NCI-H524 treated with DMSO at 0.1 percent for 48 hours (cell line): ENCODE results near the gene ATG4A.

ENCODE experiments used
- DNase-seq: peaks from one replicate; lab custom pipeline; 2025; lab: John Stamatoyannopoulos, UW

Gene ATG4A

DNA sequence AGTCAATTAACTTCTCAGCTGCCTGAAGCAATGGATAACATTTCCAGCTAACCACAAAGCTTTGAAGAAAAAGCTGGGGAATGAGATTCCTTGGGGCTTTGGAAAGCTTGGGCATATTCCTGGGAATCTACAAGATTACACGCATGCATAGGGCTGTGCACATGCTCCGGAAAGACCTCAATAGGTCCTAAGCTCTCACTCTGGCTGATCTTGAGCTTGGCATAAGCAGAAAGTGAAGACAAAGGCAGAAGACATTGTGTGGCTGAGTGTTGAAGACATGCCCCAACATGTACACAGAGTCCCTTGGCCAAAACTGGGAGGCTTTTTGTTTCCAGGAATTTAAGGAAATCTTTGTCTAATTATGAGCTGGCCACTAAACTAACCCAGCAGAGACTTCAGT is 31.2 kb downstream of the ATG4A start:
- no peak for DNase-seq

DNA sequence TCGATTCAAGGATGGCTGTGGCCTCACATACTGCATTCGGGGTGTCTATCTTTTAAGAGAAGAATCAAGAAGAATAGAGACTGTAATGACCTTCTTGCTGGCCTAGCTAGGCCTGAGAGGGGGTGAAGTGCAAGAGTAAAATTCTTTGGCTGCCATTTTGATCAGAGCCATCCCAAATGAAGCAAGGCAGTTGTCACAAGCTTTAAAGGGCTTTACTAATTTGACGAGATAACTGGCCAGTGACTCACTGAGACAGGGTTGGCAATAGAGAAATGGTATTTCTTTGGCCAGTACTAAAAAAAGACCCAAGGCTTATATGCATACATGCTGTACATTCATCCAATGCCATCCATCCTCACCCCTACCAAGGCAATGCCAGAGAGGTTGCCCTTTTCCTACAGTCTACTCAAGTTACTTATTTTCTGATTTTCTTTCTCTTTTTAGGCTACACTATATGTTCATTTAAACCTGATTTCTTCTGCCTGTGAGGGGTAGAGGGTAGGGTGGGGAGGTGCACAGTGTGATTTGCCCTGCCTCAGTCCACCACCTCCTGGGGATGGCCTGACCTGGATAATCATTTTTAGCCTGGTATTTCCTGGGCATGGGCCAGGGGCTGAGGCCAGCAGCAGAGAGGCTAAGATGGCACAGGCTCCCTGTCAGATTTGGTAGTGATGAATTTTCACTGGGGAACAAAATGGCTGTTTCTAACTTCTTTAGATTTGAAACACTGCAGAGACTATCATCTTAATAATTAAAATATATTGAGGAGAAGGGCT is 32.2 kb downstream of the ATG4A start:
- no peak for DNase-seq

DNA sequence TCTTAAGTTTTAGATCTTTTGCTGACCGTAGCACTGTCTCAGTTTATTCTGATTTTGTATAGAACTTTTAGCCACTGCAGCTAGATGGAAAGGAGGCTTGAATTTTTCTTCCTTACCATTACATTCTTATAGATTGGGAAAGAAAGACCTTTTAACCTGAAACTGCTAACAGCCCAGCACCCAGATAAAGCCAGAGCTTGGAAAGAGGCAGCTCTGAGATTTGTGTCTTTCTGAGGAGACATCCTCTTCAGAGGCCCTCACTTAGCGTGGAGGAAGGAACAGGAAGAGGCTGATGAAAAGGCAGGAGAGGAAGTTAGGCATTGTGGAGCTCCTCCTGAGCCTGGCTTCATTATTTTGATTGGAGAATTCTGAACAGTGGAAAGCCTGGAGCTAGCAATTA is 35.1 kb downstream of the ATG4A start:
- DNase-seq: no peak

DNA sequence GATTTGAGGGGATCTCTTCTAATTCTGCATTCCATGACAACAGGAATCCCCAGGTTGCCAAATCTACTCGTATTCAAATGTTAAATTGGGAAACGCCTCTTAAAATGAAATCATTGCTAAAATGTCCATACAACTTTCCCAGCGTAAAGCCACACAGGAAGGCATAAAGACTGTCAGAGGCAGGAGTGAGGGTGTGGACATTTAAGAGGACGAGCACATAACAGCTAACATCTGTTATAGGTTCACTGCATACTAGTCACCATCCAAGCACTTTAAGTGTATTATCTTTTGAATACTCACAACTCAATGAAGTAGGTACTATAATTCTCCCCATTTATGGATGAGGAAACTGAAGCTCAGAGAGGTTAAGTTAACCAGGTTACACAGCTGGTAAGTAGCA is 35.6 kb downstream of the ATG4A start:
- no peak for DNase-seq

DNA sequence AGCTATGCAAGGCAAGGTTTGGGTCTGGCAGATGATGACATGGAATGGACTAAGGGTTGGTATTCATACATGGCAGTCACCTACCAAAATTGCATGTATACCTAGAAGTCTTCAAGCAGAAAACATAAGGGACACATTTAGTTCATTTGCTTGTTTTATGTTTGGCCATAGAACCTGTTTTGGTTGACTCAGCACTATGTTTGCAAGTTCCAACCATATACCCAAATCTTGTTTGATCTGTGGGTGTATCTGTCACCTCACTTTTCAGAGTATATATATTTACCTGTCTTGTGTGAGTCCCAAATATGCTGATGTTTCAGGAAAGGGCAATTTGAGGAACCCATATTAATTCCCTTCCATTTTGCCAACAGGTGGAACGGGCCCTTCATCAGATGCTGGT is 39.3 kb downstream of the ATG4A start:
- DNase-seq: no peak

DNA sequence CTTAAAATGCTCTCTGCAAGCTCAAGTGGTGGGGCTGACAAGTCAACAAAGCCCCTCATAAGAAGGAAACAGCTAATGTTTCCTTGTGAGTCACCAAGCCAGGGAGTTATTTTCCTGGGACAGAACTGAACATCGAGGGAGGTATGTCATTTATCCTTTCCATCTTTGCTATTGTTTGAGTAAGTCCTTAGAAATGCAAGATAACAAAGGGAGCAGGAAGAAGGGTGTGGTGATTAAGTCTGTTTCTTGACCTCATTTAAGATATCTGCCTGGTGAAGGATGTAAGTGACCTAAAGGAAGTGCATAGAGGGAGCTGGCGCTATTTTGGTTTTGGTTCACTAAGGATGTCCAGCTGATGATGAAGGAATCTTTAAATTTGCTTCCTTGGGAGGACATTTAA is 39.9 kb downstream of the ATG4A start:
- no peak for DNase-seq

DNA sequence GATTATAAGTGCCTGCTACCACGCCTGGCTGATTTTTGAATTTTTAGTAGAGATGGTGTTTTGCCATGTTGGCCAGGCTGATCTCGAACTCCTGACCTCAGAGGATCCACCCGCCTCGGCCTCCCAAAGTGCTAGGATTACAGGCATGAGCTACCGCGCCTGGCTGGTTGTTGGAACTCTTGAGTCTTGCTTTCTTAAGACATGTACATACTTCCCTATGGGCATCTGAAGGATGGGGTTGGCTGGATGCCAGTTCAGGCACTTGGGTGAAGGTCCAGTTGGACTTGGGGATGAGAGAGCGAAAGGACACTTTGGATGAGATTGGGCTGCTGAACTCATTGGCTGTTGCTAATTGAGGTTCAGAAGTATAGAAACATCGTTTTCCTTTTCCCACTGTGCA is 40.5 kb downstream of the ATG4A start:
- no peak for DNase-seq

DNA sequence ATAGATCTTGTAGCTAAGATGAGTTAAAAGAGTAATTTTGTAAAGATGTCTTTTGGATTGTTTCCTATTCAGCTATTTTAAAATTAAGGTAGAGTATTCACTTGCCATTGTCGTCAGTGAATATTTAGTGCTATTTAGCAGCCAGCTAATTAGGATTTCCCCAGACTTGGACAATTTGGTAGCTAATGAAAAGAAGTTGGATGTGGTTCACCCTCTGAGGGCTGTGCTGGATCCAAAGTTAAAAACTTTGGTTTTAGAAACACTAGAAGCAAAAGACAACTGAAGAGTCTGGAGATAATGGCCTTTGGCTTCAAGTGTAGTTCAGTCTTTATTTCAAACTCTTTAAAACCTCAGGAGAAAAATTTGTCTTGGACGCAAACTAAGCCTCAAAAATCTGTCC is 41.3 kb downstream of the ATG4A start:
- no peak for DNase-seq

DNA sequence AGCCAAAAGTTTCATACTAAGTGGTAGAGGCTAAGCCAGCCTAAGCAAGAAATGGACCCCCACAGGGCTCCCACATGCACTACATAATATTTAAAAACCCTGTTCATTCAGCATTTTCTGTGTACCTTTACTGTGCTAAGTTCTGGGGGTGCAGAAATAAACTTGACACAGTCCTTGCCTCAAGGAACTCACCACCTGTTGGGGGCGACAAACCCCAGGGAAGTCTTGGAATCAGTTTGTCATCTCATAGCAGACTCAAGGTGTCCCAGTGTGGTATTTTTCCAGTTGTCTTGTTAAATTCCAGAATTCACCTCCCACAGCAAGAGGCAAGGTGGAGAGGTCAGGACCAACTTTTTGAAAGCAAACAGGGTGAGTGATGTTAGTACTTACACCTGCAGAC is 43.1 kb downstream of the ATG4A start:
- DNase-seq: no peak

DNA sequence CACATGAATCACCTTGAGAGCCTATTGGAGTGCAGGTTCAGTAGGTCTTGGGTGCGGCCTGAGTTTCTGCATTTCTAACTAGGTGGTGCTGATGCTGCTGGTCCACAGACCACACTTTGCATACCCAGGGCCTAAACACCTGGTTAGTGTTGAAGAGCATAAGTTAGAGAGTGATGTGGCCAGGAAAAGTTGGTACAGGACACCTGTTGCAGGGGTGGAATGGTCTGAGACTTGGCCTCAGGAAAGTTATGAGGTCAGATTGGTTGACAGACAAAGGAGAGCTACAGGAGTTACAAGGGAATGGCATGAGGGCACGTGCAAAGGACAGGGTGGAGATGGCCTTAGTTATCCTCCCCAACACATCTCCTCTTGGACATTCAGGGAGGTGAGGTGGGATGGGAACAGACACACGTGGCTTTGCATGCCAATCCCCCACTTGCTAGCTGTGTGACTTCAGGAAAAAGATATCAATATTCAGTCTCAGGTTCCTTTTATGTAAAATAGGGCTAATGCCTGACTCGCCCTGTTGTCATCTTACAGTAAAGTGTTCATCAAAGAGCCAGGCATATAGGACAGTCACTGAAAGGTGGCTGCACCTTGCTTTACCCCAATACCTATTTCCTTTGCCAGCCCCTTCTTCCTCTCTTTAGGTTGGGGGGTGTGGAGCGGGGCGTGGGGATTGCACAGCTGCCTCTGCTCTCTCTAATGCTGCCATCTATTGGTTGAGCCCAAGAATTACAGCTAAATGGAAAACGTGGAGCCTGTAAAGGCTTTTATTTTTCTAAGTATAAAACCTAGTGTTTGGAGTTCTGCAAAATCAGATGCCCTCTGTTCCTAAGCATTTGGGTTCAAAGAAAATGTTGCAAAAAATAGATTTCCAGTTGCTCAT is 47.5 kb downstream of the ATG4A start:
- DNase-seq: no peak

DNA sequence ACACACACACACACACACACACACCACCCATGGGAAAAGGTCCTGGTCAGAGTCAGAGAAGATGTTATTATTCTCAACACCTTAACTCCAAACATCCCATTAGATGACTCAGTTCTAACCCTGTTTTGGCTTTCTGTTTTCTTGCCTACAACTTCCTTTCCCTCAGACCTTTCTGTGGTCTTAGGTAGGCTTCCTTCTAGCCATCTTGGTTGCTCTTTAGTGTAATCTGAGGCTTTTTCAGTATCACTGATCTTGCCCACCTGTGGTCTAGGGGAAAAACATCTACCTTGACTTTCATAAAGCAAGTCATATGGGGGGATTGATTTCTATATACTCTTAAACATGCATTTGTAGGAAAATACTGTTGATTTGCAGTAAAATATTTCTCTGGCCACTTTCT is 56.9 kb downstream of the ATG4A start:
- no peak for DNase-seq

DNA sequence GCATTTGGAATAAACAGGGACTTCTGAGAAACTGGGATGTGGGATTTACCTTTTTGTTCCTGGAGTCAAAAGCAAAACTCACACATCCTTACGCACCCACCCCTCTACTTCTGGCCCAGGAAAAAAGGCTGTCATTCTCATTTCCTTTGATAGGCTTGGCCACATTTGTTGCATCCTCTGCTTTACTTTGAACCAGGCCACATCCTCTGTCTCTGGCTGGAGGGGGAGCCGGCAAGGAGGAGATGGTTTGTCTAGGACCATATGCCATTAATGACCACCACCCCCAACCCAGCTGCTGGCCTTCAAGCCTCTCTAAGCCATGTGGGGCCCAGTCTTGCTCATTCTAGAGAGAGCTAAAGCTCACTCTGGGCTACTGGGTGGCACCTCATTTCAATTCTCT is 64.5 kb downstream of the ATG4A start:
- no peak for DNase-seq

DNA sequence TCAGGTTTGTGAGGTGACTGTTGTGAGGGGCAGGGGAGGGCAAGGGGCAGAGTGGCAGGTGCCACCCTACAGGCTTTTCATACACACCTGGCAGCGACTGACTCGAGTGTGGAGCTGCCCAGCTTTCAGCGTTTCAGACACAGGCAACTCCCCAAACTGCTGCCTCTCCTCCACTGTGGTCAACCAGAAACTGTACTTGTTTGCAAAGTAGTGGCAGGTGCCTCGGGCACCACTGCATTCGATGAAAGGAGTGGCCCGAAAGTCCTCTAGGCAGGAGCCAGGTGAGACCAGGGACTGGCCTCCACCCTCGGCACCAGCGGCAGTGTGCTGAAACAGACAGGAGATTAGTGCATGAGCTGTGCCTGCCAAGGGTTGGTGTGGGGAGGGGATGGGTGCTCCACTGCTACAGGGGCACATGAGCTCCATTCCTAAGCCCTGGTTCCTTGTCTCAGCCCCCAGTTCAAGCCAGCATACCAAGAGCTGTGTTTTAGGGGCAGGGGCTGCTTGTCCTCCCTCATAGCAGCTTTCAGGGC is 65.4 kb downstream of the ATG4A start:
- no peak for DNase-seq

DNA sequence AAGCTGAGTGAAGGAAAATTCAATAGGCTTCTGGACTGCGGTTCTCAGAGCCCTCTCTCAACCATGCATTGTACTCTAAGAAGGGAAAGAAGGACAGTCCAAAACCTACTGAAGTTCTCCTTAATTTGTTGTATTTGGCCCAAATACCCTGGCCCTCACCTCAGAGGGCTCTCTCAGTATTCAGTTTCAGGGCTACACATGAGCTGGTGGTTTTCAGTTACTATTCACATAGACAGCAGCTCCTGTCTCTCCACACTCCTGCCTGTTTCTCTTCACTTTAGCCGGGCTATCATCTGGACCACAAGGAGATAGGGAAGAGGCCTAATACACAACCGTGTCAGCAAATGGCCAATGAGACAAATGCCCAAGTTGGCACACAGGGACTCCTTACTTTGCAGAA is 66.0 kb downstream of the ATG4A start:
- no peak for DNase-seq

DNA sequence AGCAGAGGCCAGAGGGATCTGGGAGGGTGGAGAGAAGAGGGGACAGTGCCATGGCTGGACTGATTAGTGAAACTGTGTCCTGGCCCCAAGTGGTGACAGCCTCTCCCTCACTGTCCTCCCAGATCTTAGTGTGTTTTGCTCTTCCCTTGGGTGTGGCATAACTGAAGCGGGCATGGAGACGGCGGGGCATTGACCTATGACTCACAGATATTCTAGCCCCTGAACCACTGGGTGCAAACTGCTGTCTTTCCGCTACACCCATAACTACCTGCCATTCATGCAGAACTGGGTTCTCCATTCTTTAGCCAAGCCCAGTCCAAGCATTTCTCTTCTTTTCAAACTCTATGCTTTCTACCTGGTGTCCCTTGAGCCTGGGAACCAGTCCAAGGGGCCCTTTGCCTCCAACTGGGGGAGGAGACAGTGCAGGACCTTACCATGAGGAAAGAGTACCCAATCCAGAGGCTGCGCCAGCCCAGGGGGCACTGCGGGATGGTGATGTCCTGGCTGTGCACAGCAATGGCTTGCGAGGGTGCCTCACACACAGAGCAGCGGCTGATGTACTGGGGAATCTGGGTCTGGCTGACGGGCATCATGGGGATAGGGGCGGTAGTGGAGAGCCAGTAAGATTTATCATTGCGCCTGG is 67.6 kb downstream of the ATG4A start:
- no peak for DNase-seq

DNA sequence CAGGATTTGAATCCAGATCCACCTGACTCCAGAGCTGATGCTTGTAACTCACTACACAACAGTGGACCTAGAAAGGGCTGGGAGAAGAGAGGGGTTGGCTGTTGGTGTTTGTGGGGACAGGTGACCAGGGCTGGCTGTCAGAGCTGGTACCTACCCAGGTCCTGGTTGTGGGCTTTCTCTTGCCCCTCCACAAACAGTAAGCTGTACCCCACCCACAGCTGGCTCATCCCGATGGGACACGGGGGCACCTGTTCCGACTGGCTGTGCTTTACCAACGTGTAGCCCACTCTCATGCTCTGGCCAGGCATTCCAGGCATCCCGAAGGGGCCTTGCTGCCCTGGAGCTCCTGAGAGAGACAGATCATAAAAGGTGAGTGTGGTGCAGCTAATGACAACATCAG is 68.7 kb downstream of the ATG4A start:
- no peak for DNase-seq

DNA sequence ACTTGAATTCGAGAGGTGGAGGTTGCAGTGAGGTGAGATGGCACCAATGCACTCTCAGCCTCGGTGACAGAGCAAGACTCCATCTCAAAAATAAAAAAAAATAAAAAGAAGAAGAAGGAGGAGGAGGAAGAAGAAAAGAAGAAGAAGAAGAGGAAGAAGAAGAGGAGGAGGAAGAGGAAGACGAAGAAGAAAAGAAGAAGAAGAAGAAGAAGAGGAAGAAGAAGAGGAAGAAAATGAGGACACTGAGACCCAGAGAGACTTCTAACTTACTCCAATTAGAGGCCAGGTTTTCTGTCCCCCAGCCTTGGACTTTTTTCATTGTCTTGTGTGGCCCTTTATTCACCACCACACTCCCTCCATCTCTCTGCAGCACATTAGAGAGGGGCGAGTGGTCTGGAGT is 70.7 kb downstream of the ATG4A start:
- DNase-seq: no peak

DNA sequence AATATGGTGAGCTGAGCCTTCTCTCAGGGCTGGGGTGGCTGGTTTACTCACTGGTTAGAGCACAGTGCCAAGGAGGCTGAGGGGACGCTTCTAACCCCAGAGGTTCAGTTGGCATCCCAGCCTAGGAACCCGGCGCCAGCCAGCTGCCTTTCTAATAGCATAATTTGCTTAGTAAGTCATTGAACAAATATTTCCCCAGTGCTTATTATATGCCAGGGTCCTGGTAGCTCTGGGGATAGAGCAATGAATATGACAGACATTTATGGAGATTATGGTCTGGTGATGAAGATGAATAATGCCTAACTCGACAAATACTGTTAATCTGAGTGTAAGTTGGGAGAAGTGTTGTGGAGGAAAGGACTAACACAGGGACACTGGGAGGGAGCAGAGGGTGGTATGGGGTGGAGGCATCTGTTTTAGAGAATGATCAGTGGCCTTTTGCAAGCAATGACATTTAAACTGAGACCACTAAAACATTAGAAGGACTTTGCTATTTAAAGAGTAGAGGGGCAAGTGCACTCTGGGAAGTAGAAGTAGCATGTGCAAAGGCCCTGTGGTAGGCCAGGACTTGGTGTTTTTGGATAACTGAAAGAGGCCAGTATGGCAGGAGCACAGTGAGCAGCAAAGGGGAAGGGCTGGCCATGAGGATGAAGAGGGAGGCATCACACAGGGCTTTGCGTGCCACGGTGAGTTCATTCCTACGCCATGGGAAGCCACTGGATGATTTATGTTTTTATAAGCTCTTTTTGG is 71.9 kb downstream of the ATG4A start:
- no peak for DNase-seq

DNA sequence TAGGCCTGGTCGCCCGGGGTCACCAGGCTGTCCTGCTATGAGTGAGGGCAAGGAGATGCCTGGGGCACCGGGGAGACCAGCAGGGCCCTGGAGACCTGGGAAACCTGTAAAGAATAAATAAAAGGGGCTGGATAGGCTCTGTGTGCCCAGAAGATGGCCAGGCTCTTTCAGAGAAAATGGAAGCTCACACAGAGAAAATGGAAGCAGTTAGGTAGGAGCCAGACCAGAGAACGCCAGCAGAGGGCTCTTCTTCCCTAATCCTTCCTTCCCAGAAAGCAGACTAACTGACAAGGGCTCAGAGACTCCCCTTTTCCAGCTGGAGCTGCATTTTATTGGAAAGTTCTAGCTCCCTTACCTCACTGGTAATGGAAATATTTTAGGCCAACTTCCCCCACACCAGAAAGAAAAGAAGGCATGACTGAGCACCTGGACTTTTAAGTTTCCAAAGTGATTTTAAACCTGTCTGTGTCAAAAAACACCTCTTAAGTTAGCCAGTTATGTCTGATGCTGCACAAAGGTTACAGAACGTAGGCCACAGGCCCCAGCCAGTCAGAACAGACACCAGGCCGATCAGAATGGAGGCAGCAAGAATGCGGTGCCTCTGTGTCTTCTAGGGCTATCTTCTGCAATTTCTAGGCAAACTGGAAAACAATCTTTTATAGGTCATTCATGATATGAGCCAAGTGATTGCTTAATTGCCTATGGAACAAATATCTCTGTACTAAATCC is 74.0 kb downstream of the ATG4A start:
- DNase-seq: peak; percentile 10

DNA sequence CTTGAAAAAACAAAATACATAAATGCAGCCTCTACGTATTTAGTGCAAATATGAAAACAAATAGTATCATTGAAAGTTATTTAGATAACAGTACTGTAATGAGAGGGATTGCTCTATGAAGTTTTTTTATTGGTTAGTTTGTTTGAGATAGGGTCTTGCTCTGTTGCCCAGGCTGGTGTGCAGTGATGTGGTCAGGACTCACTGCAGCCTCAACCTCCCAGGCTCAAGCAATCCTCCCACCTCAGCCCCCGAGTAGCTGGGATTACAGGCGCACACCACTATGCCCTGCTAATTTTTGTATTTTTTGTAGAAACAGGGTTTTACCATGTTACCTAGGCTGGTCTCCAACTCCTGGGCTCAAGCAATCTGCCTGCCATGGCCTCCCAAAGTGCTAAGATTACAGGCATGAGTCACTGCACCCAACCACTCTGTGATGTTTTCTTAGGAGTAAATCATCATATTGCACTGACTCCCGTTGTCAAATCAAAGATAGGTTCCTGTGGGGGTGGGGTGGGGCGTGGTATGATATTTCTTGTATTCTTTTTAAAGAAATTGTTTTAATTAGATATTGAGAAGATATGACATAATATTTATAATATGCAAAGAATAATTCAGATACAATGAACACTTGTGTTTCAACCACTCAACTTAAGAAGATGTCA is 75.8 kb downstream of the ATG4A start:
- no peak for DNase-seq
